ENCODE measurements around the gene PLEKHO1.
"Not testable (repeated sequence)": the region's sequence is repeated elsewhere in the genome, so short reads cannot be mapped to it uniquely, and the experiment has no call there.

Gene PLEKHO1

DNA sequence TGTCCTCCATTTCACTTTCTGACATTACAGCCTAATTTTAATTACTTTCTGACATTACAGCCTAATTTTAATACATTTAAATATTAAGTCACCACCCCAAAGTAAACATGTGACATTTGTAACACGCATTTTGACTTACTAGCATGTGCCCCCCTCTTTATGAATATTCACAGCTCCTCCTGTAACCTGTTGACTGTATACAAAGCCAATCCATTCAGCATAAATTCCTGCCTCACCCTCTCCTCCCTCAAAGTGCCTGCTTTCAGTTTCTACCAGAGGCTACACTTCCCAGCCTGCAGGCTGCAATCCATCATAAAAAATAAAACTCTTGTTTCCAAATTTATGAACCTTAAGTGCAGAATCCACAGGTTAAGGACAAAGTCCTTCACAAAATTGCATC lies 46.7 kb downstream of the PLEKHO1 start:
- Histone ChIP-seq H3K36me3 (ENCODE audit: control insufficient read depth, insufficient read depth, low read length) (no peaks in the 10 kb centered on the region), H3K27me3 (ENCODE audit: control insufficient read depth, insufficient read depth, low read length) (no peaks in the 10 kb centered on the region), H3K27ac (ENCODE audit: low read depth, low read length) (no peak overlapping the region), H3K4me3 (ENCODE audit: low read depth, low read length) (no peak overlapping the region), H3K9me3 (ENCODE audit: control insufficient read depth, insufficient read depth, low read depth, low read length) (peaks cover 9% of the 10 kb centered on the region; the same call in 1 of the 2 replicates), H3K9ac (ENCODE audit: low read length) (no peak overlapping the region), H3K4me1 (ENCODE audit: control insufficient read depth, insufficient read depth, low read length) (peaks cover 5% of the 10 kb centered on the region)

- Histone ChIP-seq H3K27me3 (ENCODE audit: control insufficient read depth, insufficient read depth, low read length) (no peaks in the 10 kb centered on the region), H3K4me3 (ENCODE audit: low read depth, low read length) (no peak overlapping the region), H3K27ac (ENCODE audit: low read depth, low read length) (no peak overlapping the region), H3K9me3 (ENCODE audit: control insufficient read depth, insufficient read depth, low read depth, low read length) (no peaks in the 10 kb centered on the region), H3K9ac (ENCODE audit: low read length) (no peak overlapping the region), H3K4me1 (ENCODE audit: control insufficient read depth, insufficient read depth, low read length) (no peaks in the 10 kb centered on the region), H3K36me3 (ENCODE audit: control insufficient read depth, insufficient read depth, low read length) (no peaks in the 10 kb centered on the region)
Measured at GRCh38 chr1:150207281-150207971, 57.7 kb downstream of the PLEKHO1 start.

GRCh38 chr1:150208460-150208859 lies 58.7 kb downstream of the PLEKHO1 start:
- not testable (repeated sequence) for H3K27me3 ChIP-seq (ENCODE audit: control insufficient read depth, insufficient read depth, low read length); H3K36me3 ChIP-seq (ENCODE audit: control insufficient read depth, insufficient read depth, low read length); H3K9me3 ChIP-seq (ENCODE audit: control insufficient read depth, insufficient read depth, low read depth, low read length); H3K27ac ChIP-seq (ENCODE audit: low read depth, low read length); H3K4me1 ChIP-seq (ENCODE audit: control insufficient read depth, insufficient read depth, low read length); H3K4me3 ChIP-seq (ENCODE audit: low read depth, low read length); H3K9ac ChIP-seq (ENCODE audit: low read length)

Measured in HUES6 (cell line).